H1 (cell line): ENCODE measurements around the gene COIL. TPM values are rescaled to one million over a fixed set of nuclear protein-coding genes. Genes with fewer than 3 reads are reported as not detected.
A peak's percentile ranks its signal among the peaks of the same experiment; 100 is the strongest.

ENCODE experiments used
- CHD7 ChIP-seq: fragments of 300-600 bp; sonication (generic); IDR thresholded peaks from 2 replicates; pipeline ENCODE4 v1.7.1; 2012; ENCODE audit warnings: low read length, moderate library complexity, mild to moderate bottlenecking, inconsistent platforms; ENCODE audit not compliant: insufficient replicate concordance
- TEAD4 ChIP-seq: IDR thresholded peaks from 2 replicates; pipeline ENCODE4 v1.6.1; 2012; ENCODE audit warnings: low read depth, low read length, inconsistent platforms, mixed read lengths
- polyA plus RNA-seq, 7 experiments: library from polyadenylated mRNA; depleted of rRNA in 3 of 7; stranded (reverse) in 5 of 7; unstranded in 2 of 7; fragments of >200 nt in 5 of 7; fragments of 200-250 nt in 2 of 7; gene quantifications; 1 replicate in 5 of 7; 2 replicates in 1 of 7; 4 replicates in 1 of 7; pipeline versions ENCODE4 v1.2.1 to v1.2.3, GENCODE V29; 2011 to 2013; ENCODE audit warnings: missing spikeins in 2 of 7, mixed read lengths in 2 of 7
- total RNA-seq: library from RNA; stranded (reverse); fragmentation: NEBNext Ultra II Directional; extraction: Animal tissue kit (Norgen Biotek cat#: 25700); gene quantifications from 2 replicates; pipeline ENCODE4 v1.2.1, GENCODE V29; 2021

Gene COIL
- total and polyA plus RNA-seq, 2 of the 8 experiments (the other 6 are each of a cell fraction or from before 2014, with no cell fraction given): 5.2 to 23.6 TPM

- TF ChIP-seq CHD7 (no peak), TEAD4 (peak; percentile 66)
Observed at GRCh38 chr17:56896217-56896967, 64.5 kb downstream of the COIL start (continued).
